Spinal cord (tissue), 10 donors: ENCODE results near the gene TTC6. TPM values are rescaled to one million over a fixed set of nuclear protein-coding genes. Genes with fewer than 3 reads are reported as not detected.

ENCODE experiments used
- DNase-seq, 6 donors: peaks; one replicate each; pipeline versions ENCODE4 v3.0.0 to v3.0.0-alpha.2; 2013 to 2015; ENCODE audit warnings: low spot score in 6 of 6, low read depth in 4 of 6
- H3K27ac ChIP-seq: one replicate; pipeline ENCODE4 v1.5.1; 2013; ENCODE audit warnings: low read depth, low read length, control low read depth
- H3K27me3 ChIP-seq: one replicate; pipeline ENCODE4 v1.6.1; 2013; ENCODE audit warnings: low read length; ENCODE audit not compliant: control insufficient read depth, insufficient read depth
- H3K36me3 ChIP-seq: one replicate; pipeline ENCODE4 v1.6.1; 2013; ENCODE audit warnings: low read length; ENCODE audit not compliant: control insufficient read depth, insufficient read depth
- H3K4me1 ChIP-seq: one replicate; pipeline ENCODE4 v1.6.1; 2013; ENCODE audit warnings: low read length; ENCODE audit not compliant: control insufficient read depth, insufficient read depth
- H3K4me3 ChIP-seq: one replicate; pipeline ENCODE4 v1.5.1; 2013; ENCODE audit warnings: low read depth, low read length, control low read depth
- H3K9me3 ChIP-seq: one replicate; pipeline ENCODE4 v1.6.1; 2013; ENCODE audit warnings: low read length; ENCODE audit not compliant: control insufficient read depth, insufficient read depth
- WGBS: methylation state at CpG from one replicate; pipeline ENCODE4 v1.1.5; 2013; ENCODE audit warnings: missing lambda C conversion rate; ENCODE audit not compliant: insufficient coverage; 5-methylcytosine and 5-hydroxymethylcytosine counted together
- polyA plus RNA-seq, 2 donors: library from polyadenylated mRNA; unstranded; fragments of 120-200 nt; gene quantifications; one replicate each; pipeline ENCODE4 v1.2.1, GENCODE V29; 2013; ENCODE audit not compliant: insufficient read length in 2 of 2
- total RNA-seq, 2 donors: library from RNA; depleted of rRNA in 1 of 2; stranded (reverse); fragments of 120-200 nt in 1 of 2; fragments of >200 nt in 1 of 2; gene quantifications; one replicate each; pipeline versions ENCODE4 v1.2.3 to v1.2.4, GENCODE V29; 2013 to 2014
- donor health status: healthy.

The TTC6 gene
- total and polyA plus RNA-seq, 4 donors, result 2.0 to 6.7 (median 3.5) TPM

- no peak for DNase-seq
- WGBS, result 91% methylated on average over 2 of the region's 2 CpGs
- H3K9me3 ChIP-seq, result no peaks in the 10 kb centered on the region
Observed at GRCh38 chr14:37563189-37563588, 32.2 kb upstream of the TTC6 start.

GRCh38 chr14:37565550-37565949 is 29.9 kb upstream of the TTC6 start:
- H3K4me1 ChIP-seq, result no peaks in the 10 kb centered on the region
- no CpG with 5 or more reads among the region's 1 CpG for WGBS
- DNase-seq, result no peak
- no peak overlapping the region for H3K27ac ChIP-seq
- no peaks in the 10 kb centered on the region for H3K27me3 ChIP-seq
- no peaks in the 10 kb centered on the region for H3K36me3 ChIP-seq
- H3K4me3 ChIP-seq, result no peak overlapping the region
- no peaks in the 10 kb centered on the region for H3K9me3 ChIP-seq

More at GRCh38 chr14:37563189-37563588, 32.2 kb upstream of the TTC6 start:
- Histone ChIP-seq H3K4me1 (no peaks in the 10 kb centered on the region), H3K27me3 (no peaks in the 10 kb centered on the region), H3K36me3 (no peaks in the 10 kb centered on the region), H3K4me3 (no peak overlapping the region), H3K27ac (no peak overlapping the region)

GRCh38 chr14:37566811-37567371 is 28.5 kb upstream of the TTC6 start:
- peak in 1 of 6 donors; percentile 36 for DNase-seq
- Histone ChIP-seq H3K36me3 (no peaks in the 10 kb centered on the region), H3K27me3 (no peaks in the 10 kb centered on the region), H3K27ac (peak overlapping the region; percentile 43), H3K4me3 (no peak overlapping the region), H3K9me3 (no peaks in the 10 kb centered on the region), H3K4me1 (no peaks in the 10 kb centered on the region)
- 0% methylated on average over 1 of the region's 3 CpGs for WGBS

- H3K4me1 ChIP-seq, result no peaks in the 10 kb centered on the region
- H3K36me3 ChIP-seq, result no peaks in the 10 kb centered on the region
- no peaks in the 10 kb centered on the region for H3K27me3 ChIP-seq
- no peak overlapping the region for H3K27ac ChIP-seq
- H3K4me3 ChIP-seq, result no peak overlapping the region
- WGBS, result 83% methylated on average over 3 of the region's 7 CpGs
- no peaks in the 10 kb centered on the region for H3K9me3 ChIP-seq
- no peak for DNase-seq
Observed at GRCh38 chr14:37569729-37570128, 25.7 kb upstream of the TTC6 start.

- Histone ChIP-seq H3K36me3 (no peaks in the 10 kb centered on the region), H3K27ac (no peak overlapping the region), H3K4me3 (no peak overlapping the region), H3K4me1 (no peaks in the 10 kb centered on the region), H3K9me3 (no peaks in the 10 kb centered on the region), H3K27me3 (peaks cover 3% of the 10 kb centered on the region)
- 100% methylated on average over 3 of the region's 4 CpGs for WGBS
- no peak for DNase-seq
Observed at GRCh38 chr14:37571391-37571790, 24.0 kb upstream of the TTC6 start.

- Histone ChIP-seq H3K9me3 (no peaks in the 10 kb centered on the region), H3K36me3 (no peaks in the 10 kb centered on the region), H3K4me1 (no peaks in the 10 kb centered on the region), H3K27ac (no peak overlapping the region), H3K27me3 (peaks cover 12% of the 10 kb centered on the region), H3K4me3 (no peak overlapping the region)
- DNase-seq, result no peak
- 100% methylated on average over 1 of the region's 2 CpGs for WGBS
Observed at GRCh38 chr14:37573356-37573755, 22.1 kb upstream of the TTC6 start.

- H3K9me3 ChIP-seq, result no peaks in the 10 kb centered on the region
- H3K27ac ChIP-seq, result no peak overlapping the region
- no peaks in the 10 kb centered on the region for H3K36me3 ChIP-seq
- H3K4me3 ChIP-seq, result no peak overlapping the region
- 7% methylated on average over 7 of the region's 9 CpGs for WGBS
- peaks cover 54% of the 10 kb centered on the region for H3K27me3 ChIP-seq
- peak in 2 of 6 donors; percentile 59 to 71 for DNase-seq
- peaks cover 10% of the 10 kb centered on the region for H3K4me1 ChIP-seq
Observed at GRCh38 chr14:37579274-37579673, 16.2 kb upstream of the TTC6 start.

GRCh38 chr14:37580146-37580545 is 15.3 kb upstream of the TTC6 start:
- Histone ChIP-seq H3K36me3 (no peaks in the 10 kb centered on the region), H3K4me1 (peaks cover 18% of the 10 kb centered on the region), H3K27me3 (peaks cover 63% of the 10 kb centered on the region), H3K4me3 (no peak overlapping the region), H3K9me3 (no peaks in the 10 kb centered on the region), H3K27ac (no peak overlapping the region)
- WGBS, result no CpG with 5 or more reads among the region's 2 CpGs
- DNase-seq, result no peak

GRCh38 chr14:37583358-37584210 is 11.8 kb upstream of the TTC6 start:
- no peak overlapping the region for H3K4me3 ChIP-seq
- H3K9me3 ChIP-seq, result no peaks in the 10 kb centered on the region
- H3K36me3 ChIP-seq, result no peaks in the 10 kb centered on the region
- 2% methylated on average over 63 of the region's 67 CpGs for WGBS
- peak in 1 of 6 donors; percentile 29 for DNase-seq
- H3K27me3 ChIP-seq, result peaks cover 84% of the 10 kb centered on the region
- H3K4me1 ChIP-seq, result peaks cover 29% of the 10 kb centered on the region
- H3K27ac ChIP-seq, result no peak overlapping the region
